DOHH2 (cell line): ENCODE measurements around the gene HMX1.

ENCODE experiments used
- H3F3A ChIP-seq: fragments of 200-600 bp; sonication (generic), shearing (Covaris generic); 2 replicates; pipeline ENCODE4 v1.6.0; 2016; ENCODE audit warnings: antibody characterized with exemption, mild to moderate bottlenecking; ENCODE audit not compliant: control insufficient read depth, insufficient read depth
- H3K27ac ChIP-seq: fragments of 200-600 bp; sonication (generic); 2 replicates; pipeline ENCODE4 v1.5.1; 2014; ENCODE audit warnings: low read depth, mild to moderate bottlenecking, low read length, moderate library complexity
- H3K27me3 ChIP-seq: fragments of 200-600 bp; sonication (generic); 2 replicates; pipeline ENCODE4 v1.6.1; 2014; ENCODE audit warnings: mild to moderate bottlenecking, low read length, mixed read lengths; ENCODE audit not compliant: control insufficient read depth
- H3K36me3 ChIP-seq: fragments of 200-600 bp; sonication (generic); 2 replicates; pipeline ENCODE4 v1.6.1; 2014; ENCODE audit warnings: mild to moderate bottlenecking, low read length, moderate library complexity, mixed read lengths; ENCODE audit not compliant: control insufficient read depth
- H3K4me1 ChIP-seq: fragments of 200-600 bp; sonication (generic); 2 replicates; pipeline ENCODE4 v1.6.1; 2014; ENCODE audit warnings: mild to moderate bottlenecking, low read length, mixed read lengths; ENCODE audit not compliant: control insufficient read depth
- H3K4me2 ChIP-seq: fragments of 200-600 bp; sonication (generic); 2 replicates; pipeline ENCODE4 v1.6.0; 2014; ENCODE audit warnings: mild to moderate bottlenecking, low read length, moderate library complexity
- H3K4me3 ChIP-seq: fragments of 200-600 bp; sonication (generic); 2 replicates; pipeline ENCODE4 v1.5.1; 2014; ENCODE audit warnings: mild to moderate bottlenecking, low read length, mixed read lengths
- H3K79me2 ChIP-seq: fragments of 200-600 bp; sonication (generic); 2 replicates; pipeline ENCODE4 v1.6.1; 2014; ENCODE audit warnings: mild to moderate bottlenecking, low read length, mixed read lengths; ENCODE audit not compliant: control insufficient read depth
- H3K9me2 ChIP-seq: fragments of 200-600 bp; sonication (generic); replicated peaks from 2 replicates; pipeline ENCODE4 v1.6.1; 2014; ENCODE audit warnings: mild to moderate bottlenecking, low read length, mixed read lengths; ENCODE audit not compliant: control insufficient read depth
- H3K9me3 ChIP-seq: fragments of 200-600 bp; sonication (generic); 2 replicates; pipeline ENCODE4 v1.6.1; 2014; ENCODE audit warnings: antibody characterized with exemption, low read length, mixed read lengths; ENCODE audit not compliant: control insufficient read depth, insufficient read depth
- H4K20me1 ChIP-seq: fragments of 200-600 bp; sonication (generic); 2 replicates; pipeline ENCODE4 v1.6.0; 2014; ENCODE audit warnings: low read depth, mild to moderate bottlenecking, antibody characterized with exemption, low read length, moderate library complexity; ENCODE audit not compliant: control insufficient read depth, insufficient read depth
- EZH2phosphoT487 ChIP-seq: fragments of 200-600 bp; sonication (generic); IDR thresholded peaks from 2 replicates; pipeline ENCODE4 v1.6.1; 2017; ENCODE audit warnings: borderline replicate concordance, mild to moderate bottlenecking, antibody characterized with exemption, low read length, moderate library complexity, mixed read lengths
- TF ChIP-seq, protein P1 (sequence below): fragments of 200-600 bp; sonication (generic); IDR thresholded peaks from one replicate; pipeline ENCODE4 v1.5.1; 2014; ENCODE audit warnings: antibody characterized with exemption, mild to moderate bottlenecking, low read depth, low read length; ENCODE audit not compliant: poor library complexity, severe bottlenecking

HMX1 gene

DNA sequence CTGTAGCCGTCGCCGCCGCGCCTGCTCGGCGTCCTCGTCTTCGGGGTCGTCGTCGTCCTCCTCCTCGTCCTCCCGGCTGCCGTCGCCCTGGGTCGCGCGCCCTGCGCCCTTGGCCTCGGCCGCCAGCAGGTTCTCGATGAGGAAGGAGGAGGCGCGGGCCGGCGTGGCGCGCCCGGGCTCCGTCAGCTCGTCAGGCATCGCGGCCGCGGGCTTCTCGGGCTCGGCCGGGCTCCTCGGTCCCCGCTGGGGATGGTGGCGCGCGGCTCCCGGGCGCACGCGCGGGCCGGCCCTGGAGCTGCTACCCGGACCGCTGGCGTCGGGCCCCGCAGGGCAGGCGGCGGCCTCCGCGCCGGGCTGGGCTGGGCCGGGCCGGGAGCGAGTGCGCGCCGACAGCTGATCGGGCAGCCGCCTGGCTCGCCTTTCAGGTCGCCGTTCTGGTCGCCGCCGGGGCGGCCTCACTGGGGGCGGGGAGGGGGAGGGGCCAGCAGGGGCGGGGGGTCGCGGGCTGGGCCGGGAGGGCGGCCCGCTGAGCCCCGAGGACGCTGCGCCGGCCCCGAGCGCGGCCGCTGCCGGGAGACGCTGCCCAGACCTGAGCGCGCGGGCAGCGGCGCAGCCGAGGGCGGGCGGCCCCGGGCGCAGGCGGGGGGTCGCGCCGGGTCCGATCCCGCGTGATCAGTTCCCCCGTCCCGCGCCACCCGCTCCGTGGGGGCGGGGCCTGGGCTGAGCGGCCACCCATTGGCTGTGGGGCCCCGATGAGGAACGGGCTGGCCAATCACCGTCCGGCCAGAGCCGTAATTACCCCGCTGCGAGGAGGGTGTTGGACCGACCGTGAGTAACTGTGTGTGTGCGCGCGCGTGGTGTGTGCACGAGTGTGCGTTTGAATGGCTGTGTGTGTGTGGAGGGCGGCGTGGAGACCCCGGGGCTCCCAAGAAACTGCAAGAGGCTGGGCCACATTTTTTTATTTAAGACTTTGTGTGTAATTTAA lies at the start of gene HMX1:
HMX1 (minus strand) TSS at position 423 of the 985 bp plus-strand sequence; CDS start at position 198, 225 bp downstream.
- no peak within 1 kb of the TSS for H3K4me3 ChIP-seq
- H3K36me3 ChIP-seq: no peaks in the 10 kb centered on the region
- no peaks in the 10 kb centered on the region for H3K27me3 ChIP-seq
- H3K4me1 ChIP-seq: no peaks in the 10 kb centered on the region
- no peaks in the 10 kb centered on the region for H4K20me1 ChIP-seq
- no peak within 1 kb of the TSS for H3K27ac ChIP-seq
- no peaks in the 10 kb centered on the region for H3K79me2 ChIP-seq
- no peaks in the 10 kb centered on the region for H3F3A ChIP-seq
- H3K4me2 ChIP-seq: no peak within 1 kb of the TSS
- no peak for TF ChIP-seq EZH2phosphoT487
- TF ChIP-seq, protein P1, sequence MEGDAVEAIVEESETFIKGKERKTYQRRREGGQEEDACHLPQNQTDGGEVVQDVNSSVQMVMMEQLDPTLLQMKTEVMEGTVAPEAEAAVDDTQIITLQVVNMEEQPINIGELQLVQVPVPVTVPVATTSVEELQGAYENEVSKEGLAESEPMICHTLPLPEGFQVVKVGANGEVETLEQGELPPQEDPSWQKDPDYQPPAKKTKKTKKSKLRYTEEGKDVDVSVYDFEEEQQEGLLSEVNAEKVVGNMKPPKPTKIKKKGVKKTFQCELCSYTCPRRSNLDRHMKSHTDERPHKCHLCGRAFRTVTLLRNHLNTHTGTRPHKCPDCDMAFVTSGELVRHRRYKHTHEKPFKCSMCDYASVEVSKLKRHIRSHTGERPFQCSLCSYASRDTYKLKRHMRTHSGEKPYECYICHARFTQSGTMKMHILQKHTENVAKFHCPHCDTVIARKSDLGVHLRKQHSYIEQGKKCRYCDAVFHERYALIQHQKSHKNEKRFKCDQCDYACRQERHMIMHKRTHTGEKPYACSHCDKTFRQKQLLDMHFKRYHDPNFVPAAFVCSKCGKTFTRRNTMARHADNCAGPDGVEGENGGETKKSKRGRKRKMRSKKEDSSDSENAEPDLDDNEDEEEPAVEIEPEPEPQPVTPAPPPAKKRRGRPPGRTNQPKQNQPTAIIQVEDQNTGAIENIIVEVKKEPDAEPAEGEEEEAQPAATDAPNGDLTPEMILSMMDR: no peak
- H3K9me2 ChIP-seq: no peaks in the 10 kb centered on the region
- peaks cover 6% of the 10 kb centered on the region; the same call in 1 of the 2 replicates for H3K9me3 ChIP-seq

DNA sequence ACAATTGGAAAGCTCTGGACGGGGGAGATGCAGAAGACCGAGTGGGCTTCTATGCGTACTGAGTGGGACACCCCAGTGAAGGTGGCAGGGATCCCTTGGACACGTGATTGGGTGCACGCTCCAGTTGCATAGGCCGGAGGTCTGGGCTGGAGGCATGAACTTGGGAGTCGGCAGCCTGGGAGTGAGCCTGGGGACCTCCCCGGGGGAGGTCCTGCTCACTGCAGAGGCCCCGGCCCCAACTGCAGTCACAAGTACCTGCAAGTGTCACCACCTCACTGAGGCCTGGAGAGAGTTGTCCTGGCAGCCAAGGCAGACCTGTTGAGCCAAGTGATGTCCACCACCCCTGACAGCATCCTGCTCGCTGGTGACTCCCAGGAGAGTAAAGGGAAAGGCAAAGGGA lies 49.3 kb upstream of the HMX1 start:
- Histone ChIP-seq H3K4me3 (no peak overlapping the region), H3K79me2 (no peaks in the 10 kb centered on the region), H3K27me3 (no peaks in the 10 kb centered on the region), H4K20me1 (no peaks in the 10 kb centered on the region), H3K36me3 (no peaks in the 10 kb centered on the region), H3K9me2 (no peaks in the 10 kb centered on the region), H3K4me1 (no peaks in the 10 kb centered on the region), H3K9me3 (no peaks in the 10 kb centered on the region), H3F3A (no peaks in the 10 kb centered on the region), H3K27ac (no peak overlapping the region), H3K4me2 (no peak overlapping the region)
- TF ChIP-seq, protein P1: no peak
- no peak for TF ChIP-seq EZH2phosphoT487

DNA sequence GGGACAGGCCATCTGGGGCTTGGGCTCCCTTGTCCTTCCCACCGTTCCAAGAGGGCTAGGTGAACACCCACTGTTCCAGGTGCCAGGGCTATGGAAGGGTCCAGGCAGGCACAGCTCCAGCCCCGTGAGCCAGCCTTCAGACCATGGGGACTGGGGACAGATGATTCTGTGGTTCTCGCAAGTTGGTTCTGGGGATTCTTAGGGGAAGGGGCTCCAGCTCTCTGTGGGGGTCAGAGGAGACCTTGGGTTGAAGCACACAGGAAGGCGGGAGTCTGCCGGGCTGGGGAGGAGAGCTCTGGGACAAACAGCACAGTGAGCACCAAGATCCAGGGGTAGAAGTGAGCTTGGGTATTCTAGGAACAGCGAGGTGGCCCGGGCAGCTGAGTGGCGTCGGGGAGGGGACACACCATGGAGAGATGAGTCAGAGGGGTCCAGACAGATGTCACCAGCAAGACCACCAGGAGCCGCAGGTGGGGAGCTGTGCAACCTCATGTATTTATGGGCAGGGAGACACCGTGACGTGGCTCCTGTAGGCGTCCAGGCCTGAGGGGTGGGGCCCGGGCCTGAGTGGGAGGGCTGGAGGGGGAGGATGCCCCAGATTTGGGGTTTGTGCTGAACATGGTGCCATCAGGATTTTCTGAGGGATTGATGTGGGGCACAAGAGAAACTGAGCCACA lies 48.8 kb upstream of the HMX1 start:
- no peaks in the 10 kb centered on the region for H4K20me1 ChIP-seq
- H3K27me3 ChIP-seq: no peaks in the 10 kb centered on the region
- no peaks in the 10 kb centered on the region for H3F3A ChIP-seq
- no peaks in the 10 kb centered on the region for H3K9me3 ChIP-seq
- H3K4me3 ChIP-seq: no peak overlapping the region
- no peak overlapping the region for H3K27ac ChIP-seq
- H3K4me2 ChIP-seq: no peak overlapping the region
- TF ChIP-seq, protein P1: no peak
- no peak for TF ChIP-seq EZH2phosphoT487
- no peaks in the 10 kb centered on the region for H3K4me1 ChIP-seq
- H3K79me2 ChIP-seq: no peaks in the 10 kb centered on the region
- H3K9me2 ChIP-seq: no peaks in the 10 kb centered on the region
- no peaks in the 10 kb centered on the region for H3K36me3 ChIP-seq
